ENCODE results near the gene PSMD8. TPM values are rescaled to one million over a fixed set of nuclear protein-coding genes. Genes with fewer than 3 reads are reported as not detected.

Gene PSMD8
- total RNA-seq, 1 experiment from 2014 or later: 195 TPM

GRCh38 chr19:38399081-38399480 lies 24.7 kb downstream of the PSMD8 start (continued):
- no peak for TF ChIP-seq REST (IDR thresholded peaks at IDR 0.05; ENCODE audit: low read depth)
- no peak for TF ChIP-seq ATF3 (IDR thresholded peaks at IDR 0.05)
- TF ChIP-seq ZNF274 (IDR thresholded peaks at IDR 0.05; ENCODE audit: low read depth, low read length): no peak
- no peak for TF ChIP-seq CBX3 (IDR thresholded peaks at IDR 0.05; ENCODE audit: low read depth)
- no peak for TF ChIP-seq ELF1 (IDR thresholded peaks at IDR 0.05; ENCODE audit: borderline replicate concordance, low read depth)
- no peak for TF ChIP-seq ZBTB33 (IDR thresholded peaks at IDR 0.05; ENCODE audit: extremely low read depth, insufficient replicate concordance, low read length)

GRCh38 chr19:38399537-38399936 lies 25.2 kb downstream of the PSMD8 start:
- no peaks in the 10 kb centered on the region for H3K9me3 ChIP-seq (ENCODE audit: control insufficient read depth in 1 of 2, insufficient read depth in 1 of 2, low read depth in 1 of 2, low read length in 2 of 2)
- no peaks in the 10 kb centered on the region for H3K9me2 ChIP-seq (ENCODE audit: insufficient read depth)
- no peaks in the 10 kb centered on the region for H4K20me1 ChIP-seq (ENCODE audit: insufficient read depth)
- no peak overlapping the region for H2AFZ ChIP-seq (ENCODE audit: low read depth, low read length, poor library complexity, severe bottlenecking)
- H3K9ac ChIP-seq (ENCODE audit: low read length): no peak overlapping the region
- DNase-seq (ENCODE audit: low read depth, low spot score) (no peak), ATAC-seq (no peak)
- H3K79me2 ChIP-seq (ENCODE audit: insufficient read depth, low read length): peaks cover 9% of the 10 kb centered on the region; the same call in 1 of the 2 replicates
- peaks cover 8 to 17% of the 10 kb centered on the region in 2 experiments; a peak in 3 of 4 replicates for H3K4me1 ChIP-seq (ENCODE audit: control insufficient read depth in 1 of 2, insufficient read depth in 2 of 2, low read length in 2 of 2)
- TF ChIP-seq SP1 (IDR thresholded peaks at IDR 0.05; ENCODE audit: low read depth): no peak
- H3K4me2 ChIP-seq (ENCODE audit: low read length): no peak overlapping the region
- H3K36me3 ChIP-seq (ENCODE audit: control insufficient read depth in 1 of 2, insufficient read depth in 2 of 2, low read length in 2 of 2): no peaks in the 10 kb centered on the region; a peak in 1 of 4 replicates
- no peak overlapping the region for H3K27ac ChIP-seq (ENCODE audit: low read depth, low read length)
- no peak overlapping the region for H3K4me3 ChIP-seq (replicated peaks in 1 of 2; ENCODE audit: low read depth in 1 of 2, low read length in 2 of 2)
- POLR2A ChIA-PET: interaction anchor here (0.8 to 1.4 kb wide), 2 partner anchors 11 to 12 kb away, joined by 4 to 5 read pairs; partner anchors contain the start of gene GGN
- CTCF ChIA-PET: no interaction called here
- RAD21 ChIA-PET (ENCODE audit: low non-redundant PET in 1 of 2, low total read pairs in 2 of 2, uncharacterized antibody in 2 of 2, unreplicated experiment in 2 of 2): no interaction called here
- H3K27me3 ChIP-seq (ENCODE audit: insufficient read depth, low read length): no peaks in the 10 kb centered on the region
- intact Hi-C loops (cut with micrococcal nuclease): no loop called here
- BruUV-seq (replicated peaks): no TSS peak
